Astrocyte (in vitro differentiated cells and primary cell): ENCODE data around the gene ACSL6. TPM values are rescaled to one million over a fixed set of nuclear protein-coding genes. Genes with fewer than 3 reads are reported as not detected.

Source experiments
- DNase-seq: peaks from one replicate; pipeline ENCODE4 v3.0.0-alpha.2; 2010; ENCODE audit warnings: low read depth
- FAIRE-seq: peaks from 2 replicates; lab custom pipeline; 2011; peaks lifted over from hg19 to GRCh38; lab: Jason Lieb, UNC
- H2AFZ ChIP-seq: 2 replicates; pipeline ENCODE4 v1.6.0; 2012; ENCODE audit warnings: low read depth, low read length, inconsistent platforms
- H3K27ac ChIP-seq: 2 replicates; pipeline ENCODE4 v1.5.1; 2011; ENCODE audit warnings: low read depth, low read length, inconsistent platforms
- H3K27me3 ChIP-seq: 2 replicates; pipeline ENCODE4 v1.6.0; 2011; ENCODE audit warnings: low read length, inconsistent platforms; ENCODE audit not compliant: insufficient read depth
- H3K36me3 ChIP-seq: 2 replicates; pipeline ENCODE4 v1.5.1; 2011; ENCODE audit warnings: low read length, inconsistent platforms; ENCODE audit not compliant: insufficient read depth
- H3K4me1 ChIP-seq: 2 replicates; pipeline ENCODE4 v1.5.1; 2011; ENCODE audit warnings: low read length, inconsistent platforms; ENCODE audit not compliant: insufficient read depth
- H3K4me2 ChIP-seq: 2 replicates; pipeline ENCODE4 v1.6.0; 2012; ENCODE audit warnings: low read length, inconsistent platforms
- H3K4me3 ChIP-seq: 2 replicates; pipeline ENCODE4 v1.5.1; 2011; ENCODE audit warnings: low read depth, mild to moderate bottlenecking, low read length, inconsistent platforms; ENCODE audit not compliant: insufficient read depth
- H3K79me2 ChIP-seq: 2 replicates; pipeline ENCODE4 v1.6.0; 2012; ENCODE audit warnings: mild to moderate bottlenecking, low read length, inconsistent platforms; ENCODE audit not compliant: insufficient read depth
- H3K9ac ChIP-seq: 2 replicates; pipeline ENCODE4 v1.6.0; 2012; ENCODE audit warnings: mild to moderate bottlenecking, low read length, inconsistent platforms
- H3K9me3 ChIP-seq: 2 replicates; pipeline ENCODE4 v1.5.1; 2012; ENCODE audit warnings: low read depth, mild to moderate bottlenecking, low read length, inconsistent platforms; ENCODE audit not compliant: insufficient read depth
- H4K20me1 ChIP-seq: 2 replicates; pipeline ENCODE4 v1.6.0; 2012; ENCODE audit warnings: low read length, inconsistent platforms; ENCODE audit not compliant: insufficient read depth
- H3K27ac Mint-ChIP-seq: one replicate; pipeline ENCODE4 v1.8.0; 2021; ENCODE audit warnings: mild to moderate bottlenecking, mixed read lengths; ENCODE audit not compliant: unreplicated experiment
- H3K27me3 Mint-ChIP-seq: one replicate; pipeline ENCODE4 v1.8.0; 2021; ENCODE audit warnings: low read depth, mixed read lengths; ENCODE audit not compliant: unreplicated experiment
- H3K36me3 Mint-ChIP-seq: one replicate; pipeline ENCODE4 v1.8.0; 2021; ENCODE audit warnings: low read depth, mixed read lengths; ENCODE audit not compliant: unreplicated experiment
- H3K4me1 Mint-ChIP-seq: one replicate; pipeline ENCODE4 v1.8.0; 2021; ENCODE audit warnings: low read depth, mixed read lengths; ENCODE audit not compliant: unreplicated experiment
- H3K4me3 Mint-ChIP-seq: one replicate; pipeline ENCODE4 v1.8.0; 2021; ENCODE audit warnings: mild to moderate bottlenecking, moderate library complexity, mixed read lengths; ENCODE audit not compliant: unreplicated experiment
- H3K9me3 Mint-ChIP-seq: one replicate; pipeline ENCODE4 v1.8.0; 2021; ENCODE audit warnings: mild to moderate bottlenecking, mixed read lengths; ENCODE audit not compliant: unreplicated experiment
- EZH2 ChIP-seq: IDR thresholded peaks from 2 replicates; pipeline ENCODE4 v1.6.1; 2012; ENCODE audit warnings: mild to moderate bottlenecking, low read length, inconsistent platforms; ENCODE audit not compliant: insufficient read depth
- total RNA-seq: library from RNA; stranded (reverse); gene quantifications from 2 replicates; pipeline ENCODE4 v1.2.1, GENCODE V29; 2021
- TF ChIP-seq, protein P1 (sequence below): IDR thresholded peaks from 2 replicates; pipeline ENCODE4 v1.5.1; 2011; ENCODE audit warnings: low read depth, mild to moderate bottlenecking, inconsistent platforms, low read length, moderate library complexity; ENCODE audit not compliant: insufficient read depth

ACSL6 gene
- total RNA-seq, 1 donor from 2014 or later, result 0.07 TPM

GRCh38 chr5:132055808-132056609 is 44.6 kb upstream of the ACSL6 start:
- Mint-ChIP-seq H3K9me3 (peaks cover 9% of the 10 kb centered on the region), H3K27ac (no peak overlapping the region)

GRCh38 chr5:132055441-132055807 is 44.0 kb upstream of the ACSL6 start:
- no peaks in the 10 kb centered on the region for H4K20me1 ChIP-seq
- no peak for FAIRE-seq
- Mint-ChIP-seq H3K4me3 (no peak overlapping the region), H3K36me3 (no peaks in the 10 kb centered on the region), H3K4me1 (no peaks in the 10 kb centered on the region), H3K9me3 (peaks cover 9% of the 10 kb centered on the region), H3K27ac (no peak overlapping the region), H3K27me3 (peaks cover 54% of the 10 kb centered on the region)
- H3K27ac ChIP-seq, result no peak overlapping the region
- no peak overlapping the region for H2AFZ ChIP-seq
- no peak for TF ChIP-seq EZH2
- TF ChIP-seq, protein P1, sequence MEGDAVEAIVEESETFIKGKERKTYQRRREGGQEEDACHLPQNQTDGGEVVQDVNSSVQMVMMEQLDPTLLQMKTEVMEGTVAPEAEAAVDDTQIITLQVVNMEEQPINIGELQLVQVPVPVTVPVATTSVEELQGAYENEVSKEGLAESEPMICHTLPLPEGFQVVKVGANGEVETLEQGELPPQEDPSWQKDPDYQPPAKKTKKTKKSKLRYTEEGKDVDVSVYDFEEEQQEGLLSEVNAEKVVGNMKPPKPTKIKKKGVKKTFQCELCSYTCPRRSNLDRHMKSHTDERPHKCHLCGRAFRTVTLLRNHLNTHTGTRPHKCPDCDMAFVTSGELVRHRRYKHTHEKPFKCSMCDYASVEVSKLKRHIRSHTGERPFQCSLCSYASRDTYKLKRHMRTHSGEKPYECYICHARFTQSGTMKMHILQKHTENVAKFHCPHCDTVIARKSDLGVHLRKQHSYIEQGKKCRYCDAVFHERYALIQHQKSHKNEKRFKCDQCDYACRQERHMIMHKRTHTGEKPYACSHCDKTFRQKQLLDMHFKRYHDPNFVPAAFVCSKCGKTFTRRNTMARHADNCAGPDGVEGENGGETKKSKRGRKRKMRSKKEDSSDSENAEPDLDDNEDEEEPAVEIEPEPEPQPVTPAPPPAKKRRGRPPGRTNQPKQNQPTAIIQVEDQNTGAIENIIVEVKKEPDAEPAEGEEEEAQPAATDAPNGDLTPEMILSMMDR, result no peak
- no peak for DNase-seq
- H3K79me2 ChIP-seq, result no peaks in the 10 kb centered on the region
- H3K9me3 ChIP-seq, result no peaks in the 10 kb centered on the region
- H3K9ac ChIP-seq, result no peak overlapping the region
- H3K4me3 ChIP-seq, result no peak overlapping the region
- H3K27me3 ChIP-seq, result peaks cover 2% of the 10 kb centered on the region
- H3K36me3 ChIP-seq, result no peaks in the 10 kb centered on the region
- H3K4me2 ChIP-seq, result no peak overlapping the region
- H3K4me1 ChIP-seq, result no peaks in the 10 kb centered on the region

More at GRCh38 chr5:132055808-132056609, 44.6 kb upstream of the ACSL6 start:
- Histone ChIP-seq H3K4me2 (no peak overlapping the region), H3K4me1 (no peaks in the 10 kb centered on the region), H3K4me3 (no peak overlapping the region), H3K9me3 (no peaks in the 10 kb centered on the region), H3K79me2 (no peaks in the 10 kb centered on the region), H2AFZ (no peak overlapping the region), H3K27me3 (no peaks in the 10 kb centered on the region), H3K9ac (no peak overlapping the region), H3K27ac (no peak overlapping the region), H4K20me1 (no peaks in the 10 kb centered on the region), H3K36me3 (no peaks in the 10 kb centered on the region)
- TF ChIP-seq, protein P1, result no peak
- no peak for TF ChIP-seq EZH2
- Mint-ChIP-seq H3K36me3 (no peaks in the 10 kb centered on the region), H3K4me3 (no peak overlapping the region), H3K27me3 (peaks cover 52% of the 10 kb centered on the region), H3K4me1 (no peaks in the 10 kb centered on the region)
- FAIRE-seq, result no peak
- DNase-seq, result no peak
